Skeletal muscle tissue (tissue), 4 donors: ENCODE measurements around the gene TMEM116. TPM values are rescaled to one million over a fixed set of nuclear protein-coding genes. Genes with fewer than 3 reads are reported as not detected.
"Not testable (repeated sequence)": the region's sequence is repeated elsewhere in the genome, so short reads cannot be mapped to it uniquely, and the experiment has no call there.

ENCODE experiments used
- H3K27ac ChIP-seq: one replicate; pipeline ENCODE4 v1.7.0; 2013; ENCODE audit warnings: mild to moderate bottlenecking, low read depth, low read length, inconsistent platforms
- H3K27me3 ChIP-seq, 3 donors: one replicate each; pipeline ENCODE4 v1.7.0; 2013; ENCODE audit warnings: low read length in 3 of 3; ENCODE audit not compliant: control insufficient read depth in 3 of 3, insufficient read depth in 3 of 3
- H3K36me3 ChIP-seq, 3 donors: one replicate each; pipeline ENCODE4 v1.7.0; 2013; ENCODE audit warnings: low read length in 3 of 3; ENCODE audit not compliant: control insufficient read depth in 3 of 3, insufficient read depth in 3 of 3
- H3K4me1 ChIP-seq, 3 donors: one replicate each; pipeline ENCODE4 v1.7.0; 2013; ENCODE audit warnings: low read length in 3 of 3, mild to moderate bottlenecking in 3 of 3; ENCODE audit not compliant: control insufficient read depth in 3 of 3, insufficient read depth in 3 of 3
- H3K4me3 ChIP-seq, 3 donors: one replicate each; pipeline ENCODE4 v1.7.0; 2013; ENCODE audit warnings: low read length in 3 of 3
- H3K9ac ChIP-seq, 3 donors: one replicate each; pipeline ENCODE4 v1.7.0; 2013; ENCODE audit warnings: low read length in 3 of 3, mild to moderate bottlenecking in 3 of 3, moderate library complexity in 2 of 3, low read depth in 1 of 3
- H3K9me3 ChIP-seq, 3 donors: one replicate each; pipeline ENCODE4 v1.7.0; 2013; ENCODE audit warnings: low read length in 3 of 3; ENCODE audit not compliant: control insufficient read depth in 3 of 3
- total RNA-seq: library from RNA; depleted of rRNA; stranded (reverse); fragments of >200 nt; gene quantifications from one replicate; pipeline ENCODE4 v1.2.3, GENCODE V29; 2014
- donor health status: Osteomylitis.

Gene TMEM116
- total RNA-seq, 1 donor from 2014 or later = 37.6 TPM

GRCh38 chr12:112010415-112011344 lies 2.3 kb downstream of the TMEM116 start:
- no peak overlapping the region for H3K4me3 ChIP-seq
- H3K36me3 ChIP-seq = no peaks in the 10 kb centered on the region
- no peaks in the 10 kb centered on the region for H3K27me3 ChIP-seq
- H3K9ac ChIP-seq = no peak overlapping the region
- H3K4me1 ChIP-seq = peaks cover 24 to 42% (median 28%) of the 10 kb centered on the region in 3 donors
- H3K27ac ChIP-seq = peak overlapping the region; percentile 3
- no peaks in the 10 kb centered on the region for H3K9me3 ChIP-seq

GRCh38 chr12:112009596-112009995 lies 3.4 kb downstream of the TMEM116 start:
- H3K9me3 ChIP-seq, H3K27ac ChIP-seq, H3K4me3 ChIP-seq, H3K36me3 ChIP-seq, H3K27me3 ChIP-seq, H3K9ac ChIP-seq: not testable (repeated sequence)
- peaks cover 22 to 41% (median 27%) of the 10 kb centered on the region in 3 donors for H3K4me1 ChIP-seq

- Histone ChIP-seq H3K36me3 (no peaks in the 10 kb centered on the region), H3K4me3 (no peak overlapping the region), H3K9ac (no peak overlapping the region), H3K4me1 (peaks cover 15 to 34% (median 20%) of the 10 kb centered on the region in 3 donors), H3K27me3 (no peaks in the 10 kb centered on the region), H3K27ac (no peak overlapping the region), H3K9me3 (no peaks in the 10 kb centered on the region)
Measured at GRCh38 chr12:112008918-112009317, 4.0 kb downstream of the TMEM116 start.

GRCh38 chr12:112007945-112008344 lies 5.0 kb downstream of the TMEM116 start:
- no peaks in the 10 kb centered on the region for H3K36me3 ChIP-seq
- H3K9me3 ChIP-seq = no peaks in the 10 kb centered on the region
- no peaks in the 10 kb centered on the region for H3K27me3 ChIP-seq
- H3K27ac ChIP-seq = no peak overlapping the region
- no peak overlapping the region for H3K9ac ChIP-seq
- peaks cover 15 to 26% (median 19%) of the 10 kb centered on the region in 3 donors for H3K4me1 ChIP-seq
- H3K4me3 ChIP-seq = no peak overlapping the region

GRCh38 chr12:112005419-112006395 lies 7.3 kb downstream of the TMEM116 start:
- Histone ChIP-seq H3K4me1 (peaks cover 0 to 4% (median 3%) of the 10 kb centered on the region in 3 donors), H3K4me3 (no peak overlapping the region)

GRCh38 chr12:112004041-112004440 lies 8.9 kb downstream of the TMEM116 start:
- Histone ChIP-seq H3K9me3 (no peaks in the 10 kb centered on the region), H3K36me3 (no peaks in the 10 kb centered on the region), H3K4me3 (no peak overlapping the region), H3K27ac (no peak overlapping the region), H3K4me1 (peaks cover 0 to 3% (median 0%) of the 10 kb centered on the region in 3 donors), H3K9ac (no peak overlapping the region), H3K27me3 (no peaks in the 10 kb centered on the region)

More at GRCh38 chr12:112005419-112006395, 7.3 kb downstream of the TMEM116 start:
- Histone ChIP-seq H3K27me3 (no peaks in the 10 kb centered on the region), H3K27ac (no peak overlapping the region), H3K9ac (no peak overlapping the region), H3K9me3 (no peaks in the 10 kb centered on the region), H3K36me3 (no peaks in the 10 kb centered on the region)

- no peak overlapping the region for H3K27ac ChIP-seq
- peaks cover 0 to 2% (median 0%) of the 10 kb centered on the region in 3 donors for H3K4me1 ChIP-seq
- H3K9ac ChIP-seq = no peak overlapping the region
- H3K36me3 ChIP-seq = no peaks in the 10 kb centered on the region
- H3K9me3 ChIP-seq = no peaks in the 10 kb centered on the region
- H3K4me3 ChIP-seq = no peak overlapping the region
- no peaks in the 10 kb centered on the region for H3K27me3 ChIP-seq
Measured at GRCh38 chr12:112001576-112001975, 11.4 kb downstream of the TMEM116 start.

- Histone ChIP-seq H3K4me3 (no peak overlapping the region), H3K36me3 (no peaks in the 10 kb centered on the region), H3K27ac (no peak overlapping the region), H3K9me3 (no peaks in the 10 kb centered on the region), H3K9ac (no peak overlapping the region), H3K4me1 (peaks cover 0 to 2% (median 0%) of the 10 kb centered on the region in 3 donors), H3K27me3 (no peaks in the 10 kb centered on the region)
Measured at GRCh38 chr12:112000820-112001219, 12.1 kb downstream of the TMEM116 start.

GRCh38 chr12:111999129-111999528 lies 13.8 kb downstream of the TMEM116 start:
- H3K4me3 ChIP-seq, H3K27ac ChIP-seq, H3K27me3 ChIP-seq, H3K9me3 ChIP-seq, H3K4me1 ChIP-seq, H3K9ac ChIP-seq, H3K36me3 ChIP-seq: not testable (repeated sequence)
